ENCODE measurements around the gene NEMP1. TPM values are rescaled to one million over a fixed set of nuclear protein-coding genes. Genes with fewer than 3 reads are reported as not detected.
A peak's percentile ranks its signal among the peaks of the same experiment; 100 is the strongest.

The NEMP1 gene
- total and polyA plus RNA-seq, 2 of the 13 experiments (the other 11 are each of a cell fraction or from before 2014, with no cell fraction given): 11.4 to 12.9 TPM

DNA sequence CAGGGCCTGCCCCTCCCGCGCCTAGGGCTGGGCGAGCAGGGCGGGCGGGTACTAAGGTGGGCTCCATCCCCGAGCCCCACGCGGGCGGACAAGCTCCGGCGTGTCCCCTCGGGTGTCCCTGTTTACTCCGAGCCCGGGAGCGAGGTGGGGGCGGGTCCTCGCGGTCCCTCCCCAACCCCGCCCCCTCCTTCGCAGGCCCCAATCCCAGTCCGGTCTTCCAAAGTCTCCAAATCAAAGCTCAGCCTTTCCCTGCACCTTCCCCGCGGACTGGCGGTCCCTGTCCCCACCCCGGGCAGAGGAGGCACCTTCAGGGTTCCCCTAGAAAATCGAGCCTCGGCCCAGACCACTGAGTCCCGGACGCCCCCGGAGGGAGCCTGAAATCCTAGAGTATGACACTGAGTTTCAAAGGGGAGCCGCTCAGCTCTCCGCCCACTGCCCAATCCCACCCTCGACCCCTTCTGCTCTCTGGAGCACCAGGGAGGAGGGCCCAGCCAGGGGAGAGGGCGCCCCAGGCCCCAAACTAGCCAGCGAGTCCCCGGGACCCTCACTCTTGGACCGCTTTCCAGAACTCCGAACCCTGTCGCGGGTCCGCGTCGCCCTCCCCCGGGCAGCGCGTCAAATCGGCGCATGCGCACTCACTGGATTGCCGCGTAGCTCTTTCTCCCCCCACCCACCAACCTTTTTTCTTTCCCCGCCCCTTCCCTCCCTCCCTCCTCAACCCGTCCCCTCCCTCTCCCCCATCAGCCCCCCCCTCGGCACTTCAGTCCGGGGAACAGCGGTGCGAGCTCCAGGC is 49.3 kb upstream of the NEMP1 start, which contains the start of gene LRP1 (continued):
- TF ChIP-seq PCBP2 (optimal IDR thresholded peaks at IDR 0.05; ENCODE audit: low read depth, low read length, poor library complexity, severe bottlenecking) (no peak), NFYC (CRISPR knock-in tag; IDR thresholded peaks at IDR 0.05) (no peak), FOSL1 (CRISPR knock-in tag; IDR thresholded peaks at IDR 0.05; ENCODE audit: borderline replicate concordance) (no peak), HNF4G (IDR thresholded peaks at IDR 0.05; ENCODE audit: borderline replicate concordance, low read depth, low read length) (no peak), HNF4G (CRISPR knock-in tag; IDR thresholded peaks at IDR 0.05; ENCODE audit: borderline replicate concordance, low read depth) (no peak), ZNF7 (CRISPR knock-in tag; IDR thresholded peaks at IDR 0.05) (no peak), ZNF788 (CRISPR knock-in tag; IDR thresholded peaks at IDR 0.05; ENCODE audit: borderline replicate concordance) (peak; percentile 44; the same call in 1 of the 2 replicates), TBP (CRISPR knock-in tag; IDR thresholded peaks at IDR 0.05) (no peak), ZNF792 (CRISPR knock-in tag; IDR thresholded peaks at IDR 0.05) (no peak), SP140L (CRISPR knock-in tag; IDR thresholded peaks at IDR 0.05; ENCODE audit: borderline replicate concordance) (no peak), GFI1 (CRISPR knock-in tag; IDR thresholded peaks at IDR 0.05; ENCODE audit: borderline replicate concordance) (peak; percentile 95), HOXA5 (CRISPR knock-in tag; IDR thresholded peaks at IDR 0.05) (no peak; the same call in none of the 2 replicates), NFYB (CRISPR knock-in tag; IDR thresholded peaks at IDR 0.05) (no peak; the same call in 1 of the 2 replicates), KDM6A (CRISPR knock-in tag; IDR thresholded peaks at IDR 0.05; ENCODE audit: low read depth) (no peak), PHF8 (CRISPR knock-in tag; IDR thresholded peaks at IDR 0.05) (peak; percentile 73), TCF12 (IDR thresholded peaks at IDR 0.05) (no peak), TCF12 (CRISPR knock-in tag; IDR thresholded peaks at IDR 0.05) (no peak), ATRX (CRISPR knock-in tag; IDR thresholded peaks at IDR 0.05; ENCODE audit: borderline replicate concordance) (no peak), ZNF780A (CRISPR knock-in tag; IDR thresholded peaks at IDR 0.05) (no peak), AKAP8 (CRISPR knock-in tag; IDR thresholded peaks at IDR 0.05) (no peak), ZNF577 (CRISPR knock-in tag; IDR thresholded peaks at IDR 0.05; ENCODE audit: borderline replicate concordance, low read depth) (no peak)
- TF ChIP-seq, protein P1, sequence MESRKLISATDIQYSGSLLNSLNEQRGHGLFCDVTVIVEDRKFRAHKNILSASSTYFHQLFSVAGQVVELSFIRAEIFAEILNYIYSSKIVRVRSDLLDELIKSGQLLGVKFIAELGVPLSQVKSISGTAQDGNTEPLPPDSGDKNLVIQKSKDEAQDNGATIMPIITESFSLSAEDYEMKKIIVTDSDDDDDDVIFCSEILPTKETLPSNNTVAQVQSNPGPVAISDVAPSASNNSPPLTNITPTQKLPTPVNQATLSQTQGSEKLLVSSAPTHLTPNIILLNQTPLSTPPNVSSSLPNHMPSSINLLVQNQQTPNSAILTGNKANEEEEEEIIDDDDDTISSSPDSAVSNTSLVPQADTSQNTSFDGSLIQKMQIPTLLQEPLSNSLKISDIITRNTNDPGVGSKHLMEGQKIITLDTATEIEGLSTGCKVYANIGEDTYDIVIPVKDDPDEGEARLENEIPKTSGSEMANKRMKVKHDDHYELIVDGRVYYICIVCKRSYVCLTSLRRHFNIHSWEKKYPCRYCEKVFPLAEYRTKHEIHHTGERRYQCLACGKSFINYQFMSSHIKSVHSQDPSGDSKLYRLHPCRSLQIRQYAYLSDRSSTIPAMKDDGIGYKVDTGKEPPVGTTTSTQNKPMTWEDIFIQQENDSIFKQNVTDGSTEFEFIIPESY (CRISPR knock-in tag; IDR thresholded peaks at IDR 0.05): no peak
- TF ChIP-seq, protein P2, sequence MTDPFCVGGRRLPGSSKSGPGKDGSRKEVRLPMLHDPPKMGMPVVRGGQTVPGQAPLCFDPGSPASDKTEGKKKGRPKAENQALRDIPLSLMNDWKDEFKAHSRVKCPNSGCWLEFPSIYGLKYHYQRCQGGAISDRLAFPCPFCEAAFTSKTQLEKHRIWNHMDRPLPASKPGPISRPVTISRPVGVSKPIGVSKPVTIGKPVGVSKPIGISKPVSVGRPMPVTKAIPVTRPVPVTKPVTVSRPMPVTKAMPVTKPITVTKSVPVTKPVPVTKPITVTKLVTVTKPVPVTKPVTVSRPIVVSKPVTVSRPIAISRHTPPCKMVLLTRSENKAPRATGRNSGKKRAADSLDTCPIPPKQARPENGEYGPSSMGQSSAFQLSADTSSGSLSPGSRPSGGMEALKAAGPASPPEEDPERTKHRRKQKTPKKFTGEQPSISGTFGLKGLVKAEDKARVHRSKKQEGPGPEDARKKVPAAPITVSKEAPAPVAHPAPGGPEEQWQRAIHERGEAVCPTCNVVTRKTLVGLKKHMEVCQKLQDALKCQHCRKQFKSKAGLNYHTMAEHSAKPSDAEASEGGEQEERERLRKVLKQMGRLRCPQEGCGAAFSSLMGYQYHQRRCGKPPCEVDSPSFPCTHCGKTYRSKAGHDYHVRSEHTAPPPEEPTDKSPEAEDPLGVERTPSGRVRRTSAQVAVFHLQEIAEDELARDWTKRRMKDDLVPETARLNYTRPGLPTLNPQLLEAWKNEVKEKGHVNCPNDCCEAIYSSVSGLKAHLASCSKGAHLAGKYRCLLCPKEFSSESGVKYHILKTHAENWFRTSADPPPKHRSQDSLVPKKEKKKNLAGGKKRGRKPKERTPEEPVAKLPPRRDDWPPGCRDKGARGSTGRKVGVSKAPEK (CRISPR knock-in tag; IDR thresholded peaks at IDR 0.05; ENCODE audit: borderline replicate concordance): no peak
- TF ChIP-seq, protein P3, sequence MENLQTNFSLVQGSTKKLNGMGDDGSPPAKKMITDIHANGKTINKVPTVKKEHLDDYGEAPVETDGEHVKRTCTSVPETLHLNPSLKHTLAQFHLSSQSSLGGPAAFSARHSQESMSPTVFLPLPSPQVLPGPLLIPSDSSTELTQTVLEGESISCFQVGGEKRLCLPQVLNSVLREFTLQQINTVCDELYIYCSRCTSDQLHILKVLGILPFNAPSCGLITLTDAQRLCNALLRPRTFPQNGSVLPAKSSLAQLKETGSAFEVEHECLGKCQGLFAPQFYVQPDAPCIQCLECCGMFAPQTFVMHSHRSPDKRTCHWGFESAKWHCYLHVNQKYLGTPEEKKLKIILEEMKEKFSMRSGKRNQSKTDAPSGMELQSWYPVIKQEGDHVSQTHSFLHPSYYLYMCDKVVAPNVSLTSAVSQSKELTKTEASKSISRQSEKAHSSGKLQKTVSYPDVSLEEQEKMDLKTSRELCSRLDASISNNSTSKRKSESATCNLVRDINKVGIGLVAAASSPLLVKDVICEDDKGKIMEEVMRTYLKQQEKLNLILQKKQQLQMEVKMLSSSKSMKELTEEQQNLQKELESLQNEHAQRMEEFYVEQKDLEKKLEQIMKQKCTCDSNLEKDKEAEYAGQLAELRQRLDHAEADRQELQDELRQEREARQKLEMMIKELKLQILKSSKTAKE (CRISPR knock-in tag; IDR thresholded peaks at IDR 0.05; ENCODE audit: borderline replicate concordance): no peak

Data from HepG2 (cell line).